ENCODE data around the gene TMC7.
"Not testable (repeated sequence)": the region's sequence is repeated elsewhere in the genome, so short reads cannot be mapped to it uniquely, and the experiment has no call there.

TMC7 gene

GRCh38 chr16:18983565-18984434 is at the start of gene TMC7:
TSS of gene TMC7 (plus strand) at chr16:18983934. CDS start at chr16:18984064, 130 bp downstream.
- Mint-ChIP-seq H3K9me3 (no peaks in the 10 kb centered on the region), H3K4me3 (peak within 1 kb of the TSS; percentile 6), H3K4me1 (ENCODE audit: low read depth) (no peaks in the 10 kb centered on the region), H3K27ac (no peak within 1 kb of the TSS), H3K27me3 (peaks cover 47% of the 10 kb centered on the region), H3K36me3 (ENCODE audit: low read depth) (no peaks in the 10 kb centered on the region)
- intact Hi-C loops (cut with micrococcal nuclease) = no loop called here

DNA sequence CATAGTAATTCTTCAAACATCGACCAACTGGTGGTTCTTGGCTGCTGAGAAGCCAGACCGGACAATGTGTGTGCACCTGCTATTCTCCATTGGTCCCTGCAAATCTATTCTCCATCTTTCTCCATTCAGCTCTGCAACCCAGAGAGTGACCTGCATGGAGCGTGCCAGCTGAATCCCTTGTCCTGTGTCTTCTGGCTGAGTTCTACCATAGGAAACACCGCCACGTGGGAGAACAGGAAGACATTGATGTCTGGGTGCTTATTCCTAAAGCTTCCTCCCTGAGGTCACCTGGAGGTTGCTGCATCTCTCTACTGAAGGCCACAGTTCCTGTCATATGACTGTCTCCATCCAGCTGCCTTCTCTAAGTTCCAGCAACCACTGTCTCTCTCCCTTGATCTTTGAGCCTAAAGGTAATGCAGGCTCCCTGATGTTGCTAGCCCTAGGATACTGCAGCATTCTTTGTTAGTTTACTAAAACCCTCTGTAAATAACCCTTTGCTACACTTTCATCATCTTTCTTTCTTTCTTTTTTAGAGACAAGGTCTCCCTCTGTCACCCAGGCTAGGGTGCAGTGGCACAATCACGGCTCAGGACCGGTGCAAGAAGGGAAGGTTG is 46.9 kb upstream of the TMC7 start:
- H3K9me3 Mint-ChIP-seq = no peaks in the 10 kb centered on the region
- H3K4me3 Mint-ChIP-seq = no peak overlapping the region
- H3K27me3 Mint-ChIP-seq = peaks cover 2% of the 10 kb centered on the region
- H3K4me1 Mint-ChIP-seq (ENCODE audit: low read depth) = peaks cover 7% of the 10 kb centered on the region
- H3K27ac Mint-ChIP-seq = no peak overlapping the region
- intact Hi-C loops (cut with micrococcal nuclease) = no loop called here
- H3K36me3 Mint-ChIP-seq (ENCODE audit: low read depth) = no peaks in the 10 kb centered on the region

DNA sequence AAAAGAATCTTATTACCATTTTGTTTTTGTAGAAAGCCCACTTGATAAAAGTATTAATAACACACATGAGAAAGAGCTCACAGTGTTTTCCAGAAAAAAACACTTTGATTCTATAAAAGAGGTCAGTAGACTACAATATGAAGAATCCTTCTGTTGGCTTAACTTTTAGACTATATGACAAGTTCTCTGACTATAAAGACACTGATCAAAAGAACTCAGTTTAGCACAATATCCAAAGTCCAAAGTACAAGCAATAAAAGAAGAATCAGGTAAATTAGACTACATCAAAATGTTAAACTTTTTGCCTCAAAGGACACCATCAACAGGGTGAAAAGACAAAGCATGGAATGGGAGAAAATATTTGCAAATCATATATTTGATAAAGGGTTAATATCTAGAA is 46.3 kb upstream of the TMC7 start:
- intact Hi-C loops (cut with micrococcal nuclease) = no loop called here
- no peaks in the 10 kb centered on the region for H3K9me3 Mint-ChIP-seq
- H3K27ac Mint-ChIP-seq = no peak overlapping the region
- peaks cover 2% of the 10 kb centered on the region for H3K27me3 Mint-ChIP-seq
- H3K4me1 Mint-ChIP-seq (ENCODE audit: low read depth) = peaks cover 7% of the 10 kb centered on the region
- no peak overlapping the region for H3K4me3 Mint-ChIP-seq
- H3K36me3 Mint-ChIP-seq (ENCODE audit: low read depth) = no peaks in the 10 kb centered on the region

- Mint-ChIP-seq H3K4me3 (no peak overlapping the region), H3K4me1 (ENCODE audit: low read depth) (peaks cover 7% of the 10 kb centered on the region), H3K9me3 (no peaks in the 10 kb centered on the region), H3K27ac (no peak overlapping the region), H3K36me3 (ENCODE audit: low read depth) (no peaks in the 10 kb centered on the region), H3K27me3 (peaks cover 1% of the 10 kb centered on the region)
- intact Hi-C loops (cut with micrococcal nuclease) = no loop called here
Observed at GRCh38 chr16:18938986-18939385, 44.7 kb upstream of the TMC7 start.

DNA sequence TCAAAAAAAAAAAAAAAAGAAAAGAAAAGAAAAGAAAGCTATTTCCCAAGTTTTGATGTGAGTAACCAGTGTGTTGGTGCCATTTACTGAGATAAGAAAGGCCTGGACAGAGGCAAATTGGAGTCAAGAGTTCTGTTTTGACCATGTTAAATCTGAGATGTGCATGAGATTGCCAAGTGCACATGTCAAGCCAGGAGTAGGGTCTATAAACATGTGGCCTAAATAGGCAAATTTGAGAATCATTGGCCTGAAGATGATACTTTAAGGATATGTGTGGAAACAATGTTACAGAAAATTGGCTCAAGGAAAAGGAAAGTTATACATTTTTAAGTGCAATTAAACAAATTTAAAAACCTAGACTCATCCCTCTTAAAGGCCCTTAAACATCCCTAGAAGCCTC is 42.3 kb upstream of the TMC7 start:
- no peak overlapping the region for H3K4me3 Mint-ChIP-seq
- intact Hi-C loops (cut with micrococcal nuclease) = no loop called here
- peaks cover 16% of the 10 kb centered on the region for H3K4me1 Mint-ChIP-seq (ENCODE audit: low read depth)
- no peaks in the 10 kb centered on the region for H3K27me3 Mint-ChIP-seq
- H3K27ac Mint-ChIP-seq = no peak overlapping the region
- no peaks in the 10 kb centered on the region for H3K9me3 Mint-ChIP-seq
- no peaks in the 10 kb centered on the region for H3K36me3 Mint-ChIP-seq (ENCODE audit: low read depth)

DNA sequence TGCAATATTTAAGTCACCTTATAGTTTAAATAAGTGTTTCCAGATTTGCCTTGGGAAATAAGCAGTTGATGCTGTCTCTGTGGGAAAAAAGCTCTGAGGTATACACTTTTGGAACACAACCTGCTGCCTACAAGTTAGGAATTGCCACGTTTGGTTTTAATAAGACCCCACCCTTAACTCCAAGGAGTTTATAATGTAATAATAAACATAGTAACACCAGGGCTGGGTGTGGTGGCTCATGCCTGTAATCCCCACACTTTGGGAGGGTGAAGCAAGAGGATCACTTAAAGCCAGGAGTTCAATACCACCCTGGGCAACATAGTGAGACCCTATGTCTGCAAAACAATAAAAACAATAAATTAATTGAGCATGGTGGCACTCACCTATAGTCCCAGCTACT is 41.7 kb upstream of the TMC7 start:
- intact Hi-C loops (cut with micrococcal nuclease) = no loop called here
- no peaks in the 10 kb centered on the region for H3K9me3 Mint-ChIP-seq
- H3K27me3 Mint-ChIP-seq = no peaks in the 10 kb centered on the region
- H3K4me3 Mint-ChIP-seq = no peak overlapping the region
- H3K4me1 Mint-ChIP-seq (ENCODE audit: low read depth) = peaks cover 12% of the 10 kb centered on the region
- H3K27ac Mint-ChIP-seq = no peak overlapping the region
- H3K36me3 Mint-ChIP-seq (ENCODE audit: low read depth) = no peaks in the 10 kb centered on the region

DNA sequence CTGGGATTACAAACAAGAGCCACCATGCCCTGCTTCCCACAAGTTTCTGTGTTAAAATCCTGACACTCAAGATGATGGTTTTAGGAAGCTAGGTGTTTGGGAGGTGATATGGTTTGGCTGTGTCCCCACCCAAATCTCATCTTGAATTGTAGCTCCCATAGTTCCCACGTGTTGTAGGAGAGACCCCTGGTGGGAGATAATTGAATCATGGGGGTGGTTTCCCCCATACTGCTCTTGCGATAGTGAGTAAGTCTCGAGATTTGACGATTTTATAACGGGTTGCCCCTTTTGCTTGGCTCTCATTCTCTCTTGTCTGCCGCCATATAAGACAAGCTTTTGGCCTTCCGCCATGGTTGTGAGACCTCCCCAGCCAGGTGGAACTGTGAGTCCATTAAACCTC is 40.3 kb upstream of the TMC7 start:
- intact Hi-C loops (cut with micrococcal nuclease) = no loop called here
- no peaks in the 10 kb centered on the region for H3K9me3 Mint-ChIP-seq
- H3K27me3 Mint-ChIP-seq = no peaks in the 10 kb centered on the region
- H3K36me3 Mint-ChIP-seq (ENCODE audit: low read depth) = no peaks in the 10 kb centered on the region
- H3K4me1 Mint-ChIP-seq (ENCODE audit: low read depth) = peaks cover 11% of the 10 kb centered on the region
- no peak overlapping the region for H3K4me3 Mint-ChIP-seq
- no peak overlapping the region for H3K27ac Mint-ChIP-seq

- no peak overlapping the region for H3K4me3 Mint-ChIP-seq
- no peaks in the 10 kb centered on the region for H3K36me3 Mint-ChIP-seq (ENCODE audit: low read depth)
- intact Hi-C loops (cut with micrococcal nuclease) = no loop called here
- no peak overlapping the region for H3K27ac Mint-ChIP-seq
- H3K4me1 Mint-ChIP-seq (ENCODE audit: low read depth) = peaks cover 11% of the 10 kb centered on the region
- H3K9me3 Mint-ChIP-seq = no peaks in the 10 kb centered on the region
- H3K27me3 Mint-ChIP-seq = no peaks in the 10 kb centered on the region
Observed at GRCh38 chr16:18945233-18945632, 38.5 kb upstream of the TMC7 start.

GRCh38 chr16:18948372-18949020 is 35.2 kb upstream of the TMC7 start:
- H3K4me3 Mint-ChIP-seq = no peak overlapping the region
- intact Hi-C loops (cut with micrococcal nuclease) = no loop called here
- no peak overlapping the region for H3K27ac Mint-ChIP-seq
- H3K4me1 Mint-ChIP-seq (ENCODE audit: low read depth) = peaks cover 11% of the 10 kb centered on the region
- H3K27me3 Mint-ChIP-seq = no peaks in the 10 kb centered on the region
- H3K36me3 Mint-ChIP-seq (ENCODE audit: low read depth) = no peaks in the 10 kb centered on the region
- no peaks in the 10 kb centered on the region for H3K9me3 Mint-ChIP-seq

DNA sequence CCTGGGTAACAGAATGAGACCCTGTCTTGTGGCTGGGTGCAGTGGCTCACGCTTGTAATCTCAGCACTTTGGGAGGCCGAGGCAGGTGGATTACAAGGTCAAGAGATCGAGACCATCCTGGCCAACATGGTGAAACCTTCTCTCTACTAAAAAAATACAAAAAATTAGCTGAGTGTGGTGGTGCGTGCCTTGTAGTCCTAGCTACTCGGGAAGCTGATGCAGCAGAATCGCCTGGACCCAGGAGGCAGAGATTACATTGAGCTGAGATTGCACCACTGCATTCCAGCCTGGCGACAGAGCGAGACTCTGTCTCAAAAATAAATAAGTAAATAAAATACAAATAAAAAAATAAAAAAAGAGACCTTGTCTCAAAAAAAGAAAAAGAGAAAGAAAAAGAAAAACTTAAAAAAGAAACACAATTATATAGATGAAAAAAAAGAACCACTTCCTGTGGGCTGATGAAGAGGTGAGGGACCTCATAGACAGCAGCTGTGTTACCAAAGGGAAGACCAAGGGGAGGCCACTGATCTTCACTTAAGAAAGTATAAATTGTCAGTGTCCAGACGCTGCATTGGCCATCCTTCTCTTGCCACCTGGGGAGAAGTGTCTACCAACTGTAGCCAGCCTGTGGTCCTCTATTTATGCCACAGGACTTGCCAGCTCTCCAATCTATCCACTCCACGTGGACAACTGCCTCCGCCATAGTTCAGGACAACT is 33.1 kb upstream of the TMC7 start:
- Mint-ChIP-seq H3K36me3 (ENCODE audit: low read depth) (no peaks in the 10 kb centered on the region), H3K27ac (no peak overlapping the region), H3K4me1 (ENCODE audit: low read depth) (peaks cover 11% of the 10 kb centered on the region), H3K9me3 (no peaks in the 10 kb centered on the region), H3K27me3 (no peaks in the 10 kb centered on the region), H3K4me3 (no peak overlapping the region)
- intact Hi-C loops (cut with micrococcal nuclease) = no loop called here

DNA sequence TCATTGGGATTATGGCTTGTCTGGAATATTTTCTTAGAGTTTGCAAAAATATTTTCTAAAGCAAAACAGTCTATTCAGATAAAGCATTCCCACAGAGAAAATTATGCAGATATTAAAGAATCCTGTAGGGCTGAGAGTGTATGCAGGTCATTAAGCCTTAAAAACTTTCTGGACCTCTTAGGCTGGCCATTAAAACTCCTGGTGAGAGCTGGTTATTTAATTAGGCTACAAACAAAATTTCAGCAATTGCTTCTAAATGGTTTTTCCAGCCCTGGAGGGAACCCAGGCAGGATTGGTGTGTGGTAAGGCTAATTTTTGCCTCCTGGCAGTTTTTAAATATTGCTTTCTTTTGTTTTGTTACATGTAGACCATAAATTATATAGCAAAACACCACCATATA is 30.2 kb upstream of the TMC7 start:
- H3K4me3 Mint-ChIP-seq = no peak overlapping the region
- no peak overlapping the region for H3K27ac Mint-ChIP-seq
- intact Hi-C loops (cut with micrococcal nuclease) = no loop called here

GRCh38 chr16:18955874-18956580 is 27.7 kb upstream of the TMC7 start:
- Mint-ChIP-seq H3K4me3 (peak overlapping the region; percentile 20), H3K27ac (peak overlapping the region; percentile 26)
- H3K4me1 Mint-ChIP-seq (ENCODE audit: low read depth); intact Hi-C loops (cut with micrococcal nuclease); H3K9me3 Mint-ChIP-seq; H3K36me3 Mint-ChIP-seq (ENCODE audit: low read depth); H3K27me3 Mint-ChIP-seq: not testable (repeated sequence)

More for the DNA sequence above, 30.2 kb upstream of the TMC7 start:
- H3K4me1 Mint-ChIP-seq (ENCODE audit: low read depth) = peaks cover 5% of the 10 kb centered on the region
- H3K9me3 Mint-ChIP-seq = no peaks in the 10 kb centered on the region
- H3K27me3 Mint-ChIP-seq = no peaks in the 10 kb centered on the region
- H3K36me3 Mint-ChIP-seq (ENCODE audit: low read depth) = no peaks in the 10 kb centered on the region

DNA sequence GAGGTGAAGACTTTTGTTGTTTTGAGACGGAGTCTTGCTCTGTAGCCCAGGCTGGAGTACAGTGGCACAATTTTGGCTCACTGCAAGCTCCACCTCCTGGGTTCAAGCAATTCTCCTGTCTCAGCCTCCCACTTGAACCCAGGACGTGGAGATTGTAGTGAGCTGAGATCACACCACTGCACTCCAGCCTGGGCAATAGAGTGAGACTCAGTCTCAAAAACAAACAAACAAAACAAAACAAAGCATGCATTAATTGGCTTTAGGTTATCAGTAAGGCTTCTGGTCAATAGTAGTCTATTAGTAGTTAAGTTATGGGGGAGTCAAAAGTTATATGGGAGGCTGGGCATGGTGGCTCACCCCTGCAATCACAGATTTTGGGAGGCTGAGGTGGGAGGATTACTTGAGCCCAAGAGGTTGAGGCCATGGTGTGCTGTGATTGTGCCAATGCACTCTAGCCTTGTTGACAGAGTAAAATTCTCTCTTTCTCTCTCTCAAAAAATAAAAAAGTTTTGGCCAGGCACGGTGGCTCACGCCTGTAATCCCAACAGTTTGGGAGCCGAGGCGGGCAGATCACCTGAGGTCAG is 27.0 kb upstream of the TMC7 start:
- H3K4me1 Mint-ChIP-seq (ENCODE audit: low read depth); H3K4me3 Mint-ChIP-seq; H3K27me3 Mint-ChIP-seq; H3K36me3 Mint-ChIP-seq (ENCODE audit: low read depth); H3K9me3 Mint-ChIP-seq; intact Hi-C loops (cut with micrococcal nuclease): not testable (repeated sequence)
- H3K27ac Mint-ChIP-seq = peak overlapping the region; percentile 26
